AG08396 (cell line): ENCODE data around the gene RHOF.
A peak's percentile ranks its signal among the peaks of the same experiment; 100 is the strongest.

Experiments
- DNase-seq: peaks from one replicate; pipeline ENCODE4 v3.0.0; 2012; ENCODE audit warnings: low spot score, mixed read lengths

RHOF gene

GRCh38 chr12:121793440-121793837 is at the start of gene RHOF:
Gene RHOF (minus strand): TSS chr12:121793688. CDS start chr12:121793633, 55 bp downstream.
- DNase-seq = peak; percentile 67

- DNase-seq = no peak
Observed at GRCh38 chr12:121839993-121840761, 46.7 kb upstream of the RHOF start.

GRCh38 chr12:121839106-121839992 is 45.9 kb upstream of the RHOF start:
- peak; percentile 99 for DNase-seq

- no peak for DNase-seq
Observed at GRCh38 chr12:121838126-121838525, 44.6 kb upstream of the RHOF start.

GRCh38 chr12:121837680-121838079 is 44.2 kb upstream of the RHOF start:
- DNase-seq = no peak

GRCh38 chr12:121831571-121832245 is 38.2 kb upstream of the RHOF start:
- no peak for DNase-seq

GRCh38 chr12:121830588-121831265 is 37.2 kb upstream of the RHOF start:
- no peak for DNase-seq

- DNase-seq = no peak
Observed at GRCh38 chr12:121830134-121830533, 36.6 kb upstream of the RHOF start.

- DNase-seq = no peak
Observed at GRCh38 chr12:121829250-121829918, 35.9 kb upstream of the RHOF start.

GRCh38 chr12:121828826-121829225 is 35.3 kb upstream of the RHOF start:
- DNase-seq = no peak

GRCh38 chr12:121828306-121828705 is 34.8 kb upstream of the RHOF start:
- DNase-seq = no peak

GRCh38 chr12:121827351-121828099 is 34.0 kb upstream of the RHOF start:
- no peak for DNase-seq

GRCh38 chr12:121826318-121827150 is 33.0 kb upstream of the RHOF start:
- DNase-seq = no peak

GRCh38 chr12:121825041-121825523 is 31.6 kb upstream of the RHOF start:
- DNase-seq = no peak

- no peak for DNase-seq
Observed at GRCh38 chr12:121823727-121824115, 30.2 kb upstream of the RHOF start.

GRCh38 chr12:121823101-121823726 is 29.7 kb upstream of the RHOF start:
- no peak for DNase-seq

GRCh38 chr12:121822393-121823100 is 29.1 kb upstream of the RHOF start:
- DNase-seq = no peak

- DNase-seq = no peak
Observed at GRCh38 chr12:121820056-121820455, 26.6 kb upstream of the RHOF start.
